GM12878 (cell line): ENCODE measurements around the gene CDC25A. TPM values are rescaled to one million over a fixed set of nuclear protein-coding genes. Genes with fewer than 3 reads are reported as not detected.

Experiments used
- ATAC-seq: fragments of 200-7000 bp; cut with Tn5 transposase; 3 replicates; pipeline ENCODE4 v1.9.1; 2020; ENCODE audit warnings: mild to moderate bottlenecking, moderate library complexity
- BruUV-seq: library from RNA; stranded (reverse); fragments of 400-500 nt; replicated peaks from 2 replicates; lab custom pipeline; 2021; lab: Mats Ljungman, UMichigan
- CTCF ChIA-PET: fragments of 300-600 bp; sonication (Branson Sonifier 250); formaldehyde crosslinking; extraction: SDS; loops from one replicate; lab custom pipeline; 2021; ENCODE audit warnings: inconsistent platforms; lab: Yijun Ruan, JAX
- POLR2A ChIA-PET: fragments of 350-600 bp; formaldehyde crosslinking; extraction: SDS; loops from one replicate; lab custom pipeline; 2021; ENCODE audit warnings: inconsistent platforms; lab: Charles Lee
- RAD21 ChIA-PET: fragments of 300-600 bp; sonication (Branson Sonifier 250); formaldehyde crosslinking; loops from one replicate; lab custom pipeline; 2023; ENCODE audit warnings: antibody characterized with exemption; ENCODE audit not compliant: unreplicated experiment; lab: Charles Lee
- SMC1A ChIA-PET: fragments of 300-600 bp; sonication (Branson Sonifier 250); formaldehyde crosslinking; loops from one replicate; lab custom pipeline; 2023; ENCODE audit not compliant: unreplicated experiment, uncharacterized antibody; lab: Charles Lee
- DNase-seq: peaks from one replicate; pipeline ENCODE4 v3.0.0-alpha.2; 2011; ENCODE audit warnings: low read depth, low spot score
- FAIRE-seq: peaks from 3 replicates; lab custom pipeline; 2011; peaks lifted over from hg19 to GRCh38; lab: Jason Lieb, UNC
- H2AFZ ChIP-seq: 2 replicates; pipeline ENCODE4 v1.6.0; 2011; ENCODE audit warnings: low read depth, low read length, control low read depth; ENCODE audit not compliant: control insufficient read depth
- H3K27ac ChIP-seq: 2 replicates; pipeline ENCODE4 v1.5.1; 2011; ENCODE audit warnings: control low read depth; ENCODE audit not compliant: control insufficient read depth, insufficient read depth
- H3K27me3 ChIP-seq, 2 experiments: replicated peaks in 1 of 2; 2 replicates each; pipeline versions ENCODE4 v1.6.0 to v1.6.1; 2011; ENCODE audit warnings: low read length in 1 of 2; ENCODE audit not compliant: control insufficient read depth in 2 of 2, insufficient read depth in 2 of 2
- H3K36me3 ChIP-seq, 2 experiments: 2 replicates each; pipeline ENCODE4 v1.5.1; 2011; ENCODE audit warnings: low read length in 1 of 2; ENCODE audit not compliant: control insufficient read depth in 2 of 2, insufficient read depth in 2 of 2
- H3K4me1 ChIP-seq: 2 replicates; pipeline ENCODE4 v1.6.1; 2011; ENCODE audit warnings: mild to moderate bottlenecking, low read length, moderate library complexity, mixed read lengths; ENCODE audit not compliant: control insufficient read depth, insufficient read depth
- H3K4me2 ChIP-seq: 2 replicates; pipeline ENCODE4 v1.6.0; 2011; ENCODE audit warnings: control low read depth; ENCODE audit not compliant: control insufficient read depth, insufficient read depth
- H3K4me3 ChIP-seq: fragments of 200-600 bp; sonication (generic); 2 replicates; pipeline ENCODE4 v1.5.1; 2016
- H3K79me2 ChIP-seq: 2 replicates; pipeline ENCODE4 v1.6.0; 2011; ENCODE audit warnings: low read length; ENCODE audit not compliant: control insufficient read depth, insufficient read depth
- H3K9ac ChIP-seq: 2 replicates; pipeline ENCODE4 v1.8.0; 2011; ENCODE audit warnings: low read length, control low read depth, mixed read lengths; ENCODE audit not compliant: control insufficient read depth, insufficient read depth
- H3K9me3 ChIP-seq: replicated peaks from 3 replicates; pipeline ENCODE4 v1.5.1; 2011; ENCODE audit warnings: mild to moderate bottlenecking, low read length; ENCODE audit not compliant: control insufficient read depth, insufficient read depth
- H4K20me1 ChIP-seq: 2 replicates; pipeline ENCODE4 v1.6.0; 2011; ENCODE audit not compliant: control insufficient read depth, insufficient read depth
- BCL11A ChIP-seq: IDR thresholded peaks from 2 replicates; pipeline ENCODE4 v1.6.1; 2011; ENCODE audit warnings: low read depth, low read length
- GABPA ChIP-seq: IDR thresholded peaks from 2 replicates; pipeline ENCODE4 v1.6.1; 2014; ENCODE audit warnings: antibody characterized with exemption, low read depth, mild to moderate bottlenecking, inconsistent platforms
- JUNB ChIP-seq: IDR thresholded peaks from 2 replicates; pipeline ENCODE4 v1.6.1; 2016; ENCODE audit warnings: antibody characterized with exemption, mild to moderate bottlenecking
- POLR2AphosphoS2 ChIP-seq: IDR thresholded peaks from 2 replicates; pipeline ENCODE4 v1.6.1; 2011; ENCODE audit warnings: low read depth, mild to moderate bottlenecking, low read length, improper control_type of control experiment, moderate library complexity
- RAD21 ChIP-seq: IDR thresholded peaks from 2 replicates; pipeline ENCODE4 v1.6.1; 2011; ENCODE audit warnings: mild to moderate bottlenecking, low read depth, low read length, moderate library complexity; ENCODE audit not compliant: insufficient read depth
- YY1 ChIP-seq: IDR thresholded peaks from 2 replicates; pipeline ENCODE4 v1.6.1; 2011; ENCODE audit warnings: low read depth, mild to moderate bottlenecking, low read length
- ZNF217 ChIP-seq: fragments of 450-650 bp; IDR thresholded peaks from 2 replicates; pipeline ENCODE4 v1.6.1; 2017; ENCODE audit warnings: antibody characterized with exemption, mild to moderate bottlenecking
- WGBS: methylation state at CpG from one replicate; pipeline ENCODE4 v1.1.6; 2016; ENCODE audit warnings: low lambda C conversion rate; ENCODE audit not compliant: insufficient replicate concordance, insufficient coverage; ENCODE audit errors: missing lambda C conversion rate; 5-methylcytosine and 5-hydroxymethylcytosine counted together
- in situ Hi-C: fragments of 300-500 bp; cut with MboI; formaldehyde crosslinking; loops from 9 replicates; pipeline ENCODE4 v1.14.3; 2018; ENCODE audit warnings: mixed read lengths
- intact Hi-C: fragments of 100-400 bp; cut with micrococcal nuclease; formaldehyde crosslinking; loops from one replicate; pipeline ENCODE4 v1.14.2; 2022; ENCODE audit not compliant: unreplicated experiment
- polyA plus RNA-seq, 11 experiments: library from polyadenylated mRNA; depleted of rRNA in 4 of 11; unstranded in 6 of 11; stranded (reverse) in 5 of 11; fragments of >200 nt; fragmentation: Nextera tagmentation in 4 of 11; fragmentation: Illumina TruSeq in 1 of 11; extraction: Ambion mirVana in 4 of 11; extraction: Trizol in 1 of 11; gene quantifications; 1 replicate in 1 of 11; 2 replicates in 10 of 11; pipeline versions ENCODE4 v1.2.1 to v1.2.3, GENCODE V29; 2011 to 2016; ENCODE audit warnings: inconsistent platforms in 2 of 11, missing spikeins in 2 of 11, low read depth in 1 of 11
- total RNA-seq, 4 experiments: library from RNA; depleted of rRNA in 3 of 4; stranded (reverse); fragments of >200 nt in 3 of 4; fragmentation: Illumina TruSeq in 1 of 4; extraction: Trizol in 1 of 4; gene quantifications; 2 replicates each; pipeline versions ENCODE4 v1.2.1 to v1.2.3, GENCODE V29; 2013 to 2021
- TF ChIP-seq, protein P1 (sequence below): IDR thresholded peaks from 2 replicates; pipeline ENCODE4 v1.6.1; 2012; ENCODE audit warnings: low read length, inconsistent platforms
- TF ChIP-seq, protein P2 (sequence below): fragments of 450-650 bp; IDR thresholded peaks from 2 replicates; pipeline ENCODE4 v1.6.1; 2017; ENCODE audit warnings: low read depth, mild to moderate bottlenecking, moderate library complexity

Gene CDC25A
- total and polyA plus RNA-seq, 10 of the 15 experiments (the other 5 are each of a cell fraction or from before 2014, with no cell fraction given): 2.9 to 36.6 (median 26.9) TPM

DNA sequence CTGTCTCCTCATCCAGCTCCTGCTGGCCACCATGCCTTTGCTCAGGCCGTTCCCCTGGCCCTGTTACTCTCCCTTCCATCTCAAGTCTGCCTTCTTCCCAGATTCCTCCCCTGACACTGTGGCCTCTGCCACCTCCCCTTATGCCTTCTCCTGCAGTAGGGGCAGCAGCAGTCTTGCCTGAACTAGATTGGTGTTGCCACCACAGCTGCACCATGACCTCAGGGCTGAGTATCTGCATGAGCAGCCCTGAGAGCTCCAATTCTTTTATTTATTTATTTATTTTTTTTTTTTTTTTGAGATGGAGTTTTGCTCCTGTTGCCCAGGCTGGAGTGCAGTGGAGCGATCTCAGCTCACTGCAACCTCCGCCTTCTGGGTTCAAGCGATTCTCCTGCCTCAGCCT, 21.2 kb upstream of the CDC25A start (continued):
- TF ChIP-seq, protein P1, sequence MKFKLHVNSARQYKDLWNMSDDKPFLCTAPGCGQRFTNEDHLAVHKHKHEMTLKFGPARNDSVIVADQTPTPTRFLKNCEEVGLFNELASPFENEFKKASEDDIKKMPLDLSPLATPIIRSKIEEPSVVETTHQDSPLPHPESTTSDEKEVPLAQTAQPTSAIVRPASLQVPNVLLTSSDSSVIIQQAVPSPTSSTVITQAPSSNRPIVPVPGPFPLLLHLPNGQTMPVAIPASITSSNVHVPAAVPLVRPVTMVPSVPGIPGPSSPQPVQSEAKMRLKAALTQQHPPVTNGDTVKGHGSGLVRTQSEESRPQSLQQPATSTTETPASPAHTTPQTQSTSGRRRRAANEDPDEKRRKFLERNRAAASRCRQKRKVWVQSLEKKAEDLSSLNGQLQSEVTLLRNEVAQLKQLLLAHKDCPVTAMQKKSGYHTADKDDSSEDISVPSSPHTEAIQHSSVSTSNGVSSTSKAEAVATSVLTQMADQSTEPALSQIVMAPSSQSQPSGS: no peak
- TF ChIP-seq YY1: no peak
- no peak for TF ChIP-seq BCL11A
- TF ChIP-seq, all 136 proteins: peak for 0

DNA sequence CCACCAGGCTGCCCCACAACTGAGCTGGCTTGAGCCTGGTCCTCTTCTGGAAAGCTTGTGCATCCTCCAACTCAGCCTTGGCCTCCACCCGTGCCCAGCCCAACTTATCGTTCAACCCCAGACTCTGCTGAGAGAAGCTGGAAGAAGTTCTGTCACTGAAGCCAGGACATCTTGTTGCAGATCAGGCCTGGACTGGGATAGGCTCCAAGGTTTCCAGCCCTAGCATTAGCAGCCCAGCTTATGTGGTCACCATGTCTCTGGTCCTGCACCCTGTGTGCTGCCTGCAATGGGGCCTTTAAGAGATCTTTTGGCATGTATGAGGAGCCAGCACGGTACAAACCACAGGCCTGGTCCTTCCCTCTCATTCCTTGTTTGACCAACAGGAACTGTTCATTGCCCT, 19.9 kb upstream of the CDC25A start:
- intact Hi-C loops (no loop called here), in situ Hi-C loops (no loop called here)
- Histone ChIP-seq H3K27me3 (no peaks in the 10 kb centered on the region; a peak in 1 of 4 replicates), H3K27ac (no peak overlapping the region), H2AFZ (no peak overlapping the region), H3K9me3 (no peaks in the 10 kb centered on the region), H3K79me2 (no peaks in the 10 kb centered on the region), H3K4me2 (no peak overlapping the region), H3K4me3 (no peak overlapping the region), H3K4me1 (no peaks in the 10 kb centered on the region), H3K36me3 (no peaks in the 10 kb centered on the region), H4K20me1 (no peaks in the 10 kb centered on the region), H3K9ac (no peak overlapping the region)
- WGBS: 64% methylated on average over 3 of the region's 3 CpGs
- DNase-seq (no peak), FAIRE-seq (no peak), ATAC-seq (no peak)
- ChIA-PET RAD21 (no interaction called here), SMC1A (no interaction called here), CTCF (interaction anchor here (2.1 to 3.2 kb wide), 2 partner anchors 14 to 228 kb away, joined by 5 to 9 read pairs; no protein-coding TSS in a partner anchor)
- no TSS peak for BruUV-seq
- TF ChIP-seq, protein P2, sequence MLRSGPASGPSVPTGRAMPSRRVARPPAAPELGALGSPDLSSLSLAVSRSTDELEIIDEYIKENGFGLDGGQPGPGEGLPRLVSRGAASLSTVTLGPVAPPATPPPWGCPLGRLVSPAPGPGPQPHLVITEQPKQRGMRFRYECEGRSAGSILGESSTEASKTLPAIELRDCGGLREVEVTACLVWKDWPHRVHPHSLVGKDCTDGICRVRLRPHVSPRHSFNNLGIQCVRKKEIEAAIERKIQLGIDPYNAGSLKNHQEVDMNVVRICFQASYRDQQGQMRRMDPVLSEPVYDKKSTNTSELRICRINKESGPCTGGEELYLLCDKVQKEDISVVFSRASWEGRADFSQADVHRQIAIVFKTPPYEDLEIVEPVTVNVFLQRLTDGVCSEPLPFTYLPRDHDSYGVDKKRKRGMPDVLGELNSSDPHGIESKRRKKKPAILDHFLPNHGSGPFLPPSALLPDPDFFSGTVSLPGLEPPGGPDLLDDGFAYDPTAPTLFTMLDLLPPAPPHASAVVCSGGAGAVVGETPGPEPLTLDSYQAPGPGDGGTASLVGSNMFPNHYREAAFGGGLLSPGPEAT: no peak
- TF ChIP-seq POLR2AphosphoS2 (no peak), ZNF217 (no peak), GABPA (no peak), YY1 (no peak), RAD21 (no peak), JUNB (no peak)
- TF ChIP-seq, all 136 proteins: peak for 0
- POLR2A ChIA-PET: no interaction called here
